ENCODE results near the gene LRIG3. TPM values are rescaled to one million over a fixed set of nuclear protein-coding genes. Genes with fewer than 3 reads are reported as not detected.
"Not testable (repeated sequence)": the region's sequence is repeated elsewhere in the genome, so short reads cannot be mapped to it uniquely, and the experiment has no call there.

Gene LRIG3
- total RNA-seq, 4 donors from 2014 or later, result 43.0 to 115 (median 107) TPM

GRCh38 chr12:58905422-58905821, 14.9 kb downstream of the LRIG3 start:
- H3K4me1 ChIP-seq, result peaks cover 0 to 7% (median 0%) of the 10 kb centered on the region in 4 donors
- H3K36me3 ChIP-seq, result peaks cover 0 to 14% (median 7%) of the 10 kb centered on the region in 4 donors
- no peaks in the 10 kb centered on the region for H3K27me3 ChIP-seq
- intact Hi-C loops (cut with DNase I; ENCODE audit: low total_unique reads), result no loop called here
- H3K27ac ChIP-seq, result no peak overlapping the region
- no peak for DNase-seq
- no peak overlapping the region for H3K4me3 ChIP-seq
- in situ Hi-C loops (cut with MboI; ENCODE audit: low pct_ligation_motif_present in 1 of 4, low pct_unique_long_range_greater_than_20kb in 1 of 4, low sequenced_read_pairs in 3 of 4), result loop anchor here in 2 of 4 donors (25.0 kb wide), 2 partner anchors 182 to 368 kb away; no protein-coding TSS in a partner anchor
- no peak for TF ChIP-seq EP300 (IDR thresholded peaks at IDR 0.05; ENCODE audit: low read depth)
- TF ChIP-seq POLR2AphosphoS5 (IDR thresholded peaks at IDR 0.05), result no peak
- TF ChIP-seq, protein P1, sequence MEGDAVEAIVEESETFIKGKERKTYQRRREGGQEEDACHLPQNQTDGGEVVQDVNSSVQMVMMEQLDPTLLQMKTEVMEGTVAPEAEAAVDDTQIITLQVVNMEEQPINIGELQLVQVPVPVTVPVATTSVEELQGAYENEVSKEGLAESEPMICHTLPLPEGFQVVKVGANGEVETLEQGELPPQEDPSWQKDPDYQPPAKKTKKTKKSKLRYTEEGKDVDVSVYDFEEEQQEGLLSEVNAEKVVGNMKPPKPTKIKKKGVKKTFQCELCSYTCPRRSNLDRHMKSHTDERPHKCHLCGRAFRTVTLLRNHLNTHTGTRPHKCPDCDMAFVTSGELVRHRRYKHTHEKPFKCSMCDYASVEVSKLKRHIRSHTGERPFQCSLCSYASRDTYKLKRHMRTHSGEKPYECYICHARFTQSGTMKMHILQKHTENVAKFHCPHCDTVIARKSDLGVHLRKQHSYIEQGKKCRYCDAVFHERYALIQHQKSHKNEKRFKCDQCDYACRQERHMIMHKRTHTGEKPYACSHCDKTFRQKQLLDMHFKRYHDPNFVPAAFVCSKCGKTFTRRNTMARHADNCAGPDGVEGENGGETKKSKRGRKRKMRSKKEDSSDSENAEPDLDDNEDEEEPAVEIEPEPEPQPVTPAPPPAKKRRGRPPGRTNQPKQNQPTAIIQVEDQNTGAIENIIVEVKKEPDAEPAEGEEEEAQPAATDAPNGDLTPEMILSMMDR (IDR thresholded peaks at IDR 0.05), result no peak
- TF ChIP-seq POLR2A (IDR thresholded peaks at IDR 0.05), result no peak
- 34 to 65% methylated on average over 3 to 9 of the region's 9 CpGs for WGBS, 2 donors (ENCODE audit: low coverage in 1 of 2)
- H3K9me3 ChIP-seq, result no peaks in the 10 kb centered on the region

GRCh38 chr12:58902726-58903125, 17.6 kb downstream of the LRIG3 start:
- H3K4me1 ChIP-seq; H3K27me3 ChIP-seq; H3K4me3 ChIP-seq; DNase-seq; intact Hi-C loops (cut with DNase I; ENCODE audit: low total_unique reads); H3K9me3 ChIP-seq; H3K27ac ChIP-seq: not testable (repeated sequence)
- WGBS, 2 donors (ENCODE audit: low coverage in 1 of 2), result 77 to 86% methylated on average over 1 of the region's 1 CpG
- in situ Hi-C loops (cut with MboI; ENCODE audit: low pct_ligation_motif_present in 1 of 4, low pct_unique_long_range_greater_than_20kb in 1 of 4, low sequenced_read_pairs in 3 of 4), result loop anchor here in 2 of 4 donors (25.0 kb wide), 2 partner anchors 185 to 365 kb away; no protein-coding TSS in a partner anchor
- peaks cover 0 to 14% (median 6%) of the 10 kb centered on the region in 4 donors for H3K36me3 ChIP-seq

DNA sequence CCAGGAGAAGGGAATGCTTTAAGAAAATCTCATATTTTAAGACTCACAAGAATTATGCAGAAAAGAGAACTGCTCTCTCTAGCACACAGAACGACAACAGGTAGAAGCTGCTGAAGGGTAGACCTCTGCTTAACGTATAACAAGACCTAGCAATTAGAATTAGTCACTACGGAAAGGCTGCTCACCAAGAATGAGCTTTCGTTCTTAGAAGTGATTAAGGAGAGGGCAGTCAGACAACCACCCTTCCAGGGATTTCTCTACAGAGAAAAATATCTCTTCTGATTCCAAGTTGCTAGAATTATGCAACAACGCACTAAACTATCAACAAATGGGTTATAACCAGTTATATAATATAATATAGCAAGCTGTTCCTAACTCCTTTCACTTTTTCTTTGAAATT, 18.6 kb downstream of the LRIG3 start:
- no peak for DNase-seq
- in situ Hi-C loops (cut with MboI; ENCODE audit: low pct_ligation_motif_present in 1 of 4, low pct_unique_long_range_greater_than_20kb in 1 of 4, low sequenced_read_pairs in 3 of 4) (loop anchor here in 2 of 4 donors (25.0 kb wide), 2 partner anchors 186 to 364 kb away; no protein-coding TSS in a partner anchor), intact Hi-C loops (cut with DNase I; ENCODE audit: low total_unique reads) (no loop called here)
- TF ChIP-seq POLR2AphosphoS5 (IDR thresholded peaks at IDR 0.05) (no peak), EP300 (IDR thresholded peaks at IDR 0.05; ENCODE audit: low read depth) (no peak), POLR2A (IDR thresholded peaks at IDR 0.05) (no peak)
- TF ChIP-seq, protein P1 (IDR thresholded peaks at IDR 0.05), result no peak
- no peak overlapping the region for H3K27ac ChIP-seq
- H3K9me3 ChIP-seq, result no peaks in the 10 kb centered on the region
- peaks cover 0 to 6% (median 2%) of the 10 kb centered on the region in 4 donors for H3K36me3 ChIP-seq
- WGBS, 2 donors (ENCODE audit: low coverage in 1 of 2), result 76 to 87% methylated on average over 4 to 5 of the region's 5 CpGs
- H3K4me1 ChIP-seq, result peaks cover 0 to 13% (median 0%) of the 10 kb centered on the region in 4 donors
- H3K4me3 ChIP-seq, result no peak overlapping the region
- no peaks in the 10 kb centered on the region for H3K27me3 ChIP-seq

- no peak overlapping the region for H3K27ac ChIP-seq
These were observed 22.3 kb downstream of the LRIG3 start for GRCh38 chr12:58897969-58898368.

More at GRCh38 chr12:58897969-58898368, 22.3 kb downstream of the LRIG3 start:
- intact Hi-C loops (cut with DNase I; ENCODE audit: low total_unique reads) (no loop called here), in situ Hi-C loops (cut with MboI; ENCODE audit: low pct_ligation_motif_present in 1 of 4, low pct_unique_long_range_greater_than_20kb in 1 of 4, low sequenced_read_pairs in 3 of 4) (loop anchor here in 1 of 4 donors (25.0 kb wide), 1 partner anchor 189 kb away; no protein-coding TSS in a partner anchor)
- TF ChIP-seq EP300 (IDR thresholded peaks at IDR 0.05; ENCODE audit: low read depth), result no peak
- TF ChIP-seq, protein P1 (IDR thresholded peaks at IDR 0.05), result no peak
- Histone ChIP-seq H3K36me3 (no peaks in the 10 kb centered on the region), H3K4me1 (peaks cover 0 to 34% (median 13%) of the 10 kb centered on the region in 4 donors), H3K27me3 (no peaks in the 10 kb centered on the region), H3K9me3 (no peaks in the 10 kb centered on the region), H3K4me3 (no peak overlapping the region)
- 75 to 76% methylated on average over 4 of the region's 4 CpGs for WGBS, 2 donors (ENCODE audit: low coverage in 1 of 2)
- DNase-seq, result no peak

Data from transverse colon (tissue), 4 donors.